ENCODE results near the gene ANKRD7. TPM values are rescaled to one million over a fixed set of nuclear protein-coding genes. Genes with fewer than 3 reads are reported as not detected.
A peak's percentile ranks its signal among the peaks of the same experiment; 100 is the strongest.

The ANKRD7 gene, protein sequence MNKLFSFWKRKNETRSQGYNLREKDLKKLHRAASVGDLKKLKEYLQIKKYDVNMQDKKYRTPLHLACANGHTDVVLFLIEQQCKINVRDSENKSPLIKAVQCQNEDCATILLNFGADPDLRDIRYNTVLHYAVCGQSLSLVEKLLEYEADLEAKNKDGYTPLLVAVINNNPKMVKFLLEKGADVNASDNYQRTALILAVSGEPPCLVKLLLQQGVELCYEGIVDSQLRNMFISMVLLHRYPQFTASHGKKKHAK
- total RNA-seq (2014; rRNA removed; shearing (Covaris generic)): 5.1 and 7.9 TPM in 2 replicates

DNA sequence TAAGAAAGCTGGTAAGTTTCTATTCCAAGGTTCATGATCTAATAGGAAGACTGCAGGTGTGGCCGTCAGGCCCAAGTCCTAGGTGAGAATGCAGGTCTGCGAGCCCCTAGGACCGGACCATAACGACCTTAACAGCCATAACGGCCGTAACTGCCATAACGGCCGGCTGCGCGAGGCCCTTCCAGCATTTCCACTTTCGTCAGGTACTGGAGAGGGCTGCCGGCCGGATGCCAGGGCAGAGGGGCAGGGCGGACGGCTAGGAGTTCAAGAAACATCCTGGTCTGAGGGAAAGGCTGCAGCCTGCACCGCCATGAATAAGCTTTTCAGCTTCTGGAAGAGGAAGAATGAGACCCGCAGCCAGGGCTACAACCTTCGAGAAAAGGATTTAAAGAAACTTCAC is at the start of gene ANKRD7:
ANKRD7 (plus strand) TSS at position 184 of the 400 bp plus-strand sequence; CDS start at position 311, 127 bp downstream.
- DNase-seq (ENCODE audit: low read depth): no peak

DNA sequence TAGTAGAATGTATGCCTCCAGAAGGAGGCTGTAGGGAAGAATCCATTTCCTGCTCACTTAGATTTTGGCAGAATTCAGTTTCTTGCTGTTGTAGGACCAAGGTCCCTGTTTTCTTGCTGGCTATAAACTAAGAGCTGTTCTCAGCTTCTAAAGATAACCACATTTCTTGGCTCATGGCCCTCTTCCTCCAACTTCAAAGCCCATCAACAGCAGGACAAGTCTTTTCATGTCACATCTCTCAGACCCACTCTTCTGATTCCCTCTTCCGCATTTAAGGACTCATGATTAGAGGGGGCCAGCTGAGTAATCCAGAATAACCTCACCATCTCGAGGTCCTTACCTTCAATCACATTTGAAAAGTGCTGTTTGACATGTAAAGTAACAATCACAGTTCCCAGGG is 48.8 kb upstream of the ANKRD7 start:
- DNase-seq (ENCODE audit: low read depth): no peak

DNA sequence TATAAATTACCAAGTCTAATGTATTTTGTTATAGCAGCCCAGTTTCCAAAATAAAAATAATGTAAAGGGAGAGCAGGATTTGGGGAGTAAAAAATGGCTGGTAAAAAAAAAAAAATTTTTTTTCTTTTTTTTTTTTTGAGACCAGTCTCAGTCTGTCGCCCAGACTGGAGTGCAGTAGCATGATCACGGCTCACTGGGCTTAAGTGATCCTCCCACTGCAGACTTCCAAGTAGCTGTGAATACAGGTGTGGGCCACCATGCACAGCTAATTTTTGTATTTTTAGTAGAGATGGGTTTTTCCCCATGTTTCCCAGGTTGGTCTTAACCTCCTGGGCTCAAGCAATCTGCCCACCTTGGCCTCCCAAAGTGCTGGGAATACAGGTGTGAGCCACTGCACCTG is 45.3 kb upstream of the ANKRD7 start:
- no peak for DNase-seq (ENCODE audit: low read depth)

DNA sequence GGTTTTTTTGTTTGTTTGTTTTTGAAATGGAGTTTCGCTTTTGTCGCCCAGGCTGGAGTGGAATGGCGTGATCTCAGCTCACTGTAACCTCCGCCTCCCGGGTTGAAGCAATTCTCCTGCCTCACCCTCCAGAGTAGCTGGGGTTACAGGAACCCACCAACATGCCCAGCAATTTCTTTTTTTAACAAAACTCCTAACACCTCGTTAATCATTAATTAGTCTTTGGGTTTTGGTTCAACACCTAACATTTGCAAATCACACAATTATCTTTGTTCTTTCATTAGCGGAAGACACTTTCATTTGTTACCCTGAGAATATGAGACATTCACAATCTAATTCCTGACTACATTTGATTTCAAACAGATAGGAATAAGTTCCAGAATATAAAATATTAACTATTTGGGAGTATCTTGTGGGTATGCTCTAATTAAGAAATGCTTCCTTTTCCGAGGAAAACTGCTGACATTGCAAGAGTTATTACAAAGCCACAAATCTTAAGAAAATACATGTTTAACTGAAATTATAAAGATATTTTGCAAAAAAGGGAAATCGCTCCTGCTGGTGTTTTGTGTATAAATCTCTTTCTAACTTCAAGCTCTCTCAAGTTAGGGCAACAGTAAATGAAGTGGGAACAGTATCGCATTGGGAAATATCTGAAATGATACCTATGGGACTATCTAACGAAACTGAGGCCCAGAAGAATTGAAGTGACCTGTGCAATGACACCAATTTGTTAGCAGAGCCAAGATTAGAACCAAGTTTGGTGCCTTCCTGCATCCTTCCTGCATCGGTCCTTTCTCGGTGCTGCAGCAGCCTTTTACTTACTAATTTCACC is 41.7 kb upstream of the ANKRD7 start:
- DNase-seq (ENCODE audit: low read depth): peak; percentile 25

DNA sequence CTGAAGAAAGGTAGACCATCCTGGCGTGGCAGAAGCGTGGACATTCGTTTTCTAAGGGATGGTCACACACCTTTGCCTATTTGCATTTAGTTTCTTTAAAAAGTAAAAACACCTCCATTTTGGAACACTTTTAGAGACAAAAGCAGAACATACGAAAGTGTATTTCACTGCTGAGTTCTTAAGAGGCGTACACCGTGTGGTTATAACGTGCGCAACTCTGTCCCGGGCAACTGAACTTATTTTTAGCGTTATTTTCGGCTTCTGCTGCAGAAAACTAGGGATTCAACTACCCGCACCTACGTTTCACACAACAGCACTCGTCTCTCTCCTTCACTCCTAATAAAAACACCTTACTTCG is 41.1 kb upstream of the ANKRD7 start:
- DNase-seq (ENCODE audit: low read depth): no peak

DNA sequence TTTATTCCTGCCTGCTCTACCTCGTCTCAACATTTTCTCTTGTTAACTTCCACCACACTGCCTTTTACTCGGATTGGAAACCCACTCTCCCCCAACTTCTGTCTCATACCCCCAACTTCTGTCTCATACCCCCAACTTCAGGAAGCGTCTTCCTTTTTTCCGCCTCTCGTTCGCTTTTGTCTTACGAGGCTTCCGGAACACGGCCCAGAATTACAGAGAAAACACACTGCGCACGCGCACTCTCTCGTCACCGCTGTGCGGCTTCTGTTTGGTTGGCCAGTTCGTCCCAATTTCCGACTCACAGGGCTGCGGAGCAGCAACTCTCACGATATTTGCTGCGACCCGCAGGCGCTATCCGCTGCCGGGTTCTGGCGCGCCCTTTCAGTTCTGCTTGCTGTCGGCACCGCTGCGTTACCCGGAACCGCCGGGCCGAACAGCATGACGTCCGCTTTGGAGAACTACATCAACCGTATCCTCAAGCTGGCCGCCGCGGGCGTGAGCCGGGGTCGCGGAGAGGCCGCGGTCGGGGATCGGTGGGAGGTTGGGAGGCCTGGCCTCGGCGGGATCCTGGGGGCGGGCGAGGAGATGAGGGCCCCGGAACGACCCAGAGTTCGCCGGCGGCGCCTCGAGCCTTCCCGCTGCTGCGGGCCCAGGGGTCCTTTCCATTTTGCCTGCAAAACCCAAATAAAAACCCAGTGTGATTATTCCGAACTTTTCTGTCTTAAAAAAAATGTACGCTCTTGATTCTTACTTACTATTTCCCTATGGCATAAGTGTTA is 40.5 kb upstream of the ANKRD7 start, which contains the start of gene LSM8:
LSM8 (plus strand) TSS at position 379 of the 779 bp plus-strand sequence; CDS start at position 439, 60 bp downstream.
- DNase-seq (ENCODE audit: low read depth): peak; percentile 100

DNA sequence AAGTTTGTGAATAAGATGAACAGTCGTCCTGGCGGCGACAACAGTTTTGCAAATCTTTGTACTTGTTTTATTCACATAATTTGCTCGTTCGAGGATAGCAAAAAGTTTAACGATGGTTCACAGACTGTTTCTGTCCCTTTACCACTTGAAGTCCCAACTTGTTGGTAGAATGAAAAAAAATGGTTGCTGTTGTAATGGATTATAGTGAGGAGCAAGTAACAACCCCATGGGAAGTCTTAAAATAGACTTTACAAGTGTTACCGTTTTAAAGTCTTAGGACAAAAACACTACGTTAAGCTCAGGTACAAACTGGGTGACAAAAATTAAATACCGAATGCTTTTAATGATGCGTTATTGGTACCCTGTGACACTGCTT is 40.0 kb upstream of the ANKRD7 start:
- peak; percentile 10 for DNase-seq (ENCODE audit: low read depth)

DNA sequence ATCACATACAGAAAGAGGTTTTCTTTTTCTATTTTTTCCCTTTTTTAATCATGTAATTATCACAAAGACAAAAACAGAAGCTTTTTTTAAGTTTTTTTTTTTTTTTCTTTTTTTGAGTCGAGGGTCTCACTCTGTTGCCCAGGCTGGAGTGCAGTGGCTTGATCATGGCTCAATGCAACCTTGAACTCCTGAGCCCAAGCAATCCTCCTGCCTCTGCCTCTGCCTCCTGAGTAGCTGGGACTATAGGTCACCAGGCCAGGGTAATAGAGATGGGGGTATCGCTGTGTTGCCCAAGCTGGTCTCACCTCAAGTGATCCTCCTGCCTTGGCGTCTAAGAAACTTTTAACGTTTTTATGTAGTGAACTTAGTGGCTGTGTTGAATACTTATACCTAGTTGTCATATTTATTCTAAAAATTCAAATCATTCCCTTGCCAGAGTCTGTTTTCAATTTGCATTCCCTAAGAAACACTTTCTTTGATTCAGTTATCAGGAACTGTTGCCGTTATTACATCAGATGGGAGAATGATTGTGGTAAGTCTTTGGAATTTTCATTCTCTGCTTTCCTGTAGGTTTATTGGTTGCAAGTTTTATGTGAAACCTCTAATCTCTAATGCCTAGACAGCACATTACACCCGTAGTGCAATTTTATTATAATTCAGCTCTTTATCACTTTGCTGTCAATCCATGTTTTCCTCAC is 39.2 kb upstream of the ANKRD7 start:
- DNase-seq (ENCODE audit: low read depth): peak; percentile 12

DNA sequence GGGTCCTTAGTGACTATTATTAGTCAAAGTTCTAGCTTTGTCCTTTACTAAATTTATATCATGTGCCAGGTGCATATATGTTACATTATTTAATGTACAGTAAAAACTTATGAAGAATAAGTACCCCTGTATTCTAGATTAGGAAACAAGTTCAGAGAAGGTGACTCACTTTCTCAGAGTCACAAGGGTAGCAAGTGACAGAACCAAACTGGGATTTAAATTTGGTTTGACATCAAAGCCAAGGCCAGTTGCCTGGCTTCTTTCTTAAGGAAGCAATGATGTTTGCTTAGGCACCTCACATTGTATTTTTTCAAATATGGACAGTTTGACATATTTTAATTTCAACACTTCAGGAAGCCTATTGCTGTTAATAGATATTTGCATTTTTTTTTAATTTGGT is 38.0 kb upstream of the ANKRD7 start:
- DNase-seq (ENCODE audit: low read depth): no peak

DNA sequence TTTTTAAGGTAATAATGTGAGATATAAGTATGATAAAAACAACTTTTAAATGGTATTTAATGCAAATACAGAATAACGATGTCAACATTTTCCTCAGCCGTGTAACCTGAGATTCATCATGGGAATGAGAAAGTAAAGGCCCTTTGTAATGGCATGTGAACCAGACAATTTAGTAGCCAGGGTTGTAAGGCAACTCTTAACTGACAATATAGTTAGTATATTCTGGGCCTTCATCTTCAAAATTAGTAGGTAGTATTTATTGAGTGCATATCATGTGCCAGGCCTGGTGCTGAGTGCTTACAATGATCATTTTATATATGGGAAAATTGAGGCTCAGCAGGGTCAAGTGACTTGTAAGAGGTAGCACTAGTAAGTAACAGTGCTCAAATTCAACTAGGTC is 29.9 kb upstream of the ANKRD7 start:
- no peak for DNase-seq (ENCODE audit: low read depth)

DNA sequence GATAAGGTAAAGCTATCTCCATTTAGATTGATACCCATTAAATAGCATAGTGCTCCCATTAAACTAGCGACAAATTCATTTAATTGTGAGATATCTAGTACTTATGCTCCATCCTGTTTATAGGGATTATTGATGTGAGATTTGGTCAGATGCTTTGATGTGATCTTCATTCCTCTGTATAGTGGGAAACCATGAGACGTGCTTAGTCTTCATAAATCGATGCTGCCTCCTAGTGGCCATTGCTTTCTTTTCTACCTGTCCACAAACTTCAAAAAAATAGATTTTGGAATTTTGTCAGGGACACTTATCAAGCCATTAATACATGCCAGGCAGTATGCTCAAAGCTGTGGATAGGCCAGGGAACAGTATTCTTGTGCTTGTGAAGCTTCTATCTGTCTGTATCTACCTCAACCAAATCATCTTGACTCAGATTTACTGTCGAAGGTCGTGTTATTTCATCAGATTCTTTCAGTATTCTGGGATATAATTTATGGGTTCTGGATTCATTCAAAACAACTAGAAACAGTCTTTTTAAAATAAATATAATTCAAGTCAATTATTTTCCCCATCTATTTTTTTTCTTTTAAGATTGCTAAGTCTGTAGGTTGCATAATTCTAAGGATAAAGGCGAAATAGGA is 28.5 kb upstream of the ANKRD7 start:
- peak; percentile 70 for DNase-seq (ENCODE audit: low read depth)

DNA sequence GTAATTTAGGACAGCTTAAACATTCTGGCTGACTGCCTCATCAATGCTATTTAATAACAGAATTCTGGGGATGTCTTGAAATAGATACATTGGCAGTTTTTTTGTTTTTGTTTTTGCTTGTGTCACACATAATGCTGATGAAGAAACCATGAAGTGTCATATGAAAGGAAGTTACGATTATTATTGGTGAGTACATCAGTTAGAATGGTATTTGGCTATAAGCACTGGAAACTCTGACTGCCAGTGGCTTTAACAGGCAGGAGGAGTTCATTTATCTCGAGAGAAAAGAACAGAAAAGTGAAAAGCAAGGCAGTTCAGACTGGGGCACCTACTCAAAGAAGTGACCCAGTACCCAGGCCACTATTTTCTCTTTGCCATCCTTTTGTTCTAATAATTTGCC is 22.4 kb upstream of the ANKRD7 start:
- no peak for DNase-seq (ENCODE audit: low read depth)

DNA sequence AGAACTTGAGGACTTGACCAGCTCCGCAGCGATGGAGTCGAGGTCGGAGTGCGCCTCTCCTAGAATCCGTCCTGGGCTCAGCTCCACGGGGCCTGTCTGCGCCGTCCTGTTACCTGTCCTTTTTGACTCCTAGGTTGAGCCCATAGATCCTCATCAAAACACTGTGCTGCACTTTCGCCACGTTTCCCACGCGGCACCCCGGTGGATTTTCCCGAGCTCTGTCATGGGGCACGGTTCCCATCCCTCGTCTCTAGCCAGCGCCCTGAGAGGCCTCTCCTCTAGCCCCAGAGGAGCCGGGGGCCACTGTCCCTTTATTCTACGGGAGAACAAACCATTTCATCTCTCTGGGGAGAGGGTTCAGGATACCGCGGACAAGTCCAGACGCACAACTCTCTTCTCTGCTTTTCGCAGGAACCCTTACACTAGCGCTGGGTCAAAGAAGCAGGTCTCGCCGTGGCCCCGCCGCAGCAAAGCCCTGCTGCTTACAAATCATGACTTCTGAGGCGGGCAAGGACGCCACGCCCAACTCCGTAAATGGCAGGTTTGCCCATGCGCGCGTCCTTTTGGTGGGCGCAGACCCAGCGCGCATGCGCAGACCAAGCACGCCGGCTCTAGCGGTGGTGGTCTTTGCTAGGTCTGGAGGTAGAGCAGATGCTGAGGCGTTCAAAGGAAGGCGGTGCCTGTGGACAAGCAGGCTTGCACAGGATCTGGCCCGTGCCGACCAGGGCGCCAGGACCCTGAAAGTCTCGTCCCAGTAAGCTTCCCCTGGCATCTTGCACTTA is 10.3 kb upstream of the ANKRD7 start:
- peak; percentile 98 for DNase-seq (ENCODE audit: low read depth)

DNA sequence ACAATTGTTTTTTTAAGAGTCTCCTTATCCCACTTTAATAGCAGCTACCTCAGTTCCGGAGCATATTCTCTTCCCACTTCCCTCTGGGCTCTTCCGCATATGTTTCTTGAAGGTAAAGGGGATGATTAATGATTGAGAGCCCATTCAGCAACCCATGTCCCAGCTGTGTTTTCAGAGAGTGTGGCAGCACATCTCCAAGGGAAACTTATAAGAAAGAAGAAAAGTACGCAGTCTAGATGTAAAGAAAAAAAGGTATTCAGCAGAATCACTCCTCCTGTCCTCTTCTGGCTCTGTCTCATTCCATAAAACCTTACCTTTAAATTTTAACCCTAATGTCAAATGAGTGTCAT is 9.7 kb upstream of the ANKRD7 start:
- no peak for DNase-seq (ENCODE audit: low read depth)

DNA sequence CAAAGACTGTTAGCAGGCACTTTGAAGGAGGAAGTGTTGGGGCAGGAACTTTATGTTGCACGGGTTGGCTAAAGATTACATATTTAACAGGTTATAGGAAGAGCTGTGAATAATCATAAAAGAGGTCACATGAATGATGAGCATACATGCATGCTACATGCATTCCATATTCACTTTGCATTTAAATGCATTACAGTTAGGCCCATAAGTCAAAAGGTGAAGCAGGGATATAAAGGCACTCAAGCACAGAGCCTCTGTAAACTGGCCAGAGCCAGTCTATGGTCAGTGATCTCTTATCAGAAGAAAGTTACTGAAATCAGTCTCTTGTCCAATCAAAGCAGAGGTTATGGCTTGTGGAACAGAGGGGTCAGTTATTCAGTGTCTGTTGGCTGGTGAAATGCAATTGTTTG is 7.3 kb upstream of the ANKRD7 start:
- DNase-seq (ENCODE audit: low read depth): no peak

DNA sequence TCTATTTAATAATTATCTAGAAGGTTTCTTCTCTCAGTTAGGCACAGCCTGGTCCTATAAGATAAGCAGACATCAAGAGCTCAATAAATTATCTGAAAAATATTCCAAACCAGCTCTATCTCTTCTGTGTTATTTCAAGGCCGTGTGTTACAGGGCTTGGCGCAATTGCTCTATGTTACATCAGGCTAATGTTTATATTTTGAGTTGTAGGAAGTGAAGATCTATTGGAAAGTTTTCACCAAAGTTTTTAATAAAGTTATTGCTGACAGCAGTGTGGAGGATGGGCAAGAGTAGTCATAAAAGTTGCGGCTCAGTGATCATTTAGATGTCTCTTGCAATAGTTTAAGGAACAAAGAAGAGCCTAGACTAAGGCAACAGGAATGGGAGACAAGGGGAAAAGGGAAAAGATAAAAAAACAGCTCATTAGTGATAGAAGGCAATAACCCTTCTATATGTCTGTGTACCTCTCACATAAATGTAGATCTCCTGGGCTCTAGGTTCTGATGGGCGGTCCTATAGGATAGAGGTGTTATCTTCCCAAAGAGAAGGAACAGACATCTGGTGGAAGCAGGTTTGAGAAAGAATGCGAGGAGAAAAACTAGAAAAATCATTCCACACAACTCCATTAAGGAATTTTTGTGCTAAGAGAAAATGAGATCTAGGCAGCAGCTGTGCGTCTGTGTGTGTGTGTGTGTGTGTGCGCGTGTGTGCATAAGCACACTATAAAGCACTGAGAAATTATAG is 5.9 kb upstream of the ANKRD7 start:
- DNase-seq (ENCODE audit: low read depth): no peak

DNA sequence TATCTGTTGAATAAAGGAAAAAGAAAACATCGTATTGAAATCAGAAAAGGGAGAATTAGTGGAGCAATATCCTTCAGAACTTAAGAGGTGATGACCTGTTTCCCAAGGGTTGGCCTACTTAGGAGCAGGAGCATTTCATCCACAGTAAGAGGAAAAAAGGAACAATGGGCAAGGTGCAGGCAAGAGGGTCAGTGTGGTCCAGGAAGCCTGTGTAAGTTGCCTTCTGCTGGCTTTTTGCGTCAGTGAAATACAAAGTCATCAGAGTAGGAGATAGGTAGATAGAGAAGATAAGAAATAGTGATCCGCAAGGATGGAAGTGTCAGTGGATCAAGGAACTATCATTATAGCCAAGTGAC is 5.4 kb upstream of the ANKRD7 start:
- no peak for DNase-seq (ENCODE audit: low read depth)

DNA sequence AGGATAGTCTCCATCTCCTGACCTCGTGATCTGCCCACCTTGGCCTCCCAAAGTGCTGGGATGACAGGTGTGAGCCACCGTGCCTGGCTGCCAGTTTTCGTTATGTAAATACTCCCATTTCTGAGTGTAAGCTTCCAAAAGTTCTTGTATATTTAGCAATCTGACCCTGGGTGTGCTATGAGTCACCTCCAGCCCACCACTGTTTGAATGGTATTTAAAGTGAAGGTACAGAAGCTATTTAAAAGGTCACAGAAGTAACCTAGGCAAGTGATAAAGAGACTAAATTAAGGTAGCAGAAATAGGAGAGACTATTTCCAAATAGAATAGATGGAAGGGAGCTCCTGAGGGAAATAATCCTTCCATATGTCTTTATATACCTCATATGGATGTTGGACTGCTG is 3.9 kb upstream of the ANKRD7 start:
- no peak for DNase-seq (ENCODE audit: low read depth)

DNA sequence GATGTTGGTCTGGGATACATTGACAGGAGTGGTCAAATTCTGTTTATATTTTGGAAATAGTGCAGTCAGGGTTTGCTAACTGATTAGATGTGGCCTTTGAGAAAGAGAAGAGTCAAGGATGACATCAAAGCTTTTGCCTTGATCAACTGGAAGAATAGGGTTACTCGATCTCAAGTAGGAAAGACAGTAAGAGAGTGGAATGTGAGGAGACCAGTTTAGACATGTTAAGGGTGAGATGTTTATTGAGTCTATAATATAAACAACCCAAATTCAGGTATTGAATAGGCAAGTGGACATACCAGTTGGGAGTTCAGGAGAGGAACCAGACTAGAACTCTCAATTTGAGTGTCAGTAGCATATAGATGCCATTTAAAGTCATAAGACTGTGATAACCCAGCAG is 1.9 kb upstream of the ANKRD7 start:
- DNase-seq (ENCODE audit: low read depth): no peak

DNA sequence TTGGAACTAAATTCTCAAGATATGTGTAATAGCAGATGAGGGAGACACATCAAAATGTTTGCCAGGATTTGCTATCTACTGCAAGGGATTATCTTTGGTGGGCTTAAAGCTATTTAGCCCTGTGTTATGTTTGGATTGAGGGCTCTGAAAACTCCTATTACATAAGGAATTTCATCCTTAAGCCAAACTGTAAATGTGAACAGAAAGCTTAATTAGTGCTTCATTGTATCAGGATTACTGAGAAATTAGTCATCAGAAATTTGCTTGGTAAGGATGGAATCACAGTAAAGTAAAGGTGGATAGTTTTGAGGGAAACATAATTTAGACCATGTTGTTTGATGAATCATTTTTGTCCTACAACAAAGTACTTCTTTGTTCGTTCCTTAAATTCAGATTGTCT is 8.3 kb downstream of the ANKRD7 start:
- DNase-seq (ENCODE audit: low read depth): peak; percentile 27
